GM23338 (cell line): Measurements from ENCODE around the gene UBASH3A.

Experiments
- CREB1 ChIP-seq: fragments of 250-450 bp; sonication (Bioruptor Pico); IDR thresholded peaks from 2 replicates; pipeline ENCODE4 v1.5.0; 2020; ENCODE audit warnings: low read depth, mild to moderate bottlenecking, moderate library complexity
- EZH2 ChIP-seq: fragments of 200-600 bp; sonication (generic); IDR thresholded peaks from one replicate; pipeline ENCODE4 v1.8.0; 2017; ENCODE audit warnings: antibody characterized with exemption, mild to moderate bottlenecking, low read depth; ENCODE audit not compliant: unreplicated experiment
- EZH2phosphoT487 ChIP-seq: fragments of 200-600 bp; sonication (generic); IDR thresholded peaks from one replicate; pipeline ENCODE4 v1.8.1; 2018; ENCODE audit warnings: antibody characterized with exemption; ENCODE audit not compliant: unreplicated experiment
- JUNB ChIP-seq: IDR thresholded peaks from one replicate; pipeline ENCODE4 v1.6.1; 2016; ENCODE audit warnings: antibody characterized with exemption; ENCODE audit not compliant: unreplicated experiment
- POLR2AphosphoS5 ChIP-seq: IDR thresholded peaks from 2 replicates; pipeline ENCODE4 v1.6.1; 2016; ENCODE audit warnings: antibody characterized with exemption, low read depth
- ZNF114 ChIP-seq: fragments of 250-450 bp; sonication (Bioruptor Pico); IDR thresholded peaks from 2 replicates; pipeline ENCODE4 v1.5.0; 2020; ENCODE audit warnings: mild to moderate bottlenecking, moderate library complexity
- ZNF331 ChIP-seq: fragments of 250-450 bp; sonication (Bioruptor Pico); IDR thresholded peaks from 2 replicates; pipeline ENCODE4 v1.5.0; 2020; ENCODE audit warnings: low read depth, mild to moderate bottlenecking, moderate library complexity
- TF ChIP-seq, protein P1 (sequence below): IDR thresholded peaks from one replicate; pipeline ENCODE4 v1.6.1; 2018; ENCODE audit warnings: antibody characterized with exemption; ENCODE audit not compliant: unreplicated experiment
- TF ChIP-seq, protein P2 (sequence below), 2 experiments: fragments of 200-600 bp in 1 of 2; sonication (generic) in 1 of 2; conservative IDR thresholded peaks; 2 replicates each; pipeline versions ENCODE4 v1.5.1 to v1.6.1; 2016 to 2017; ENCODE audit warnings: antibody characterized with exemption in 2 of 2, low read depth in 2 of 2, mild to moderate bottlenecking in 2 of 2, moderate library complexity in 1 of 2
- TF ChIP-seq, protein P3 (sequence below): IDR thresholded peaks from 2 replicates; pipeline ENCODE4 v1.6.1; 2016; ENCODE audit warnings: antibody characterized with exemption

DNA sequence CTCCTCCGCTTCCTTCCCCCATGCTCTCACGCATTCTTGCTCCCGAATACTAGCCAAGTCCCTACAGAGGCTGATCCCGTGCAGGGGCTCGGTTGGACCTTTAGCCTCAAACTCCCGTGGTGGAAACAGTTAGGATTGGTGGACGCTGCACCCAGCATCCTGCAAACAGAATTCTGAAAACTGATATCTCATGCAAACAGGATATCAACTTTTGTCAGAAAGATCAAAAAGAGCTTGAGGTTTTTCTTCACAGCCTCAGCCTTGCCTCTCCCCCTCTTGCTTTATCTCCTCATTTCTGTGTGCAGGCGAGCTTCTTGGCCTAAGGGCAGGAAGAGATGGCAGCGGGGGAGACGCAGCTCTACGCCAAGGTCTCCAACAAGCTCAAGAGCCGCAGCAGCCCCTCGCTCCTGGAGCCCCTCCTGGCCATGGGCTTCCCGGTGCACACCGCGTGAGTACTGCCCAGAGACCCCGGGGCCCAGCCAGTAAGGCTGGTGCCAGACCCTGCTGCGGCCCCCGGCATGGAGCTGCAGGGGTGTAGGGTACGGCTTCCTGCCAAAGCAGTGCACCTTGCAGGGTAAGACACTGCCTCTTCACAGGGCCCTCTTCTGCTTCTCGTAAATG, at the start of gene UBASH3A:
- no peak for TF ChIP-seq POLR2AphosphoS5
- TF ChIP-seq, protein P1, sequence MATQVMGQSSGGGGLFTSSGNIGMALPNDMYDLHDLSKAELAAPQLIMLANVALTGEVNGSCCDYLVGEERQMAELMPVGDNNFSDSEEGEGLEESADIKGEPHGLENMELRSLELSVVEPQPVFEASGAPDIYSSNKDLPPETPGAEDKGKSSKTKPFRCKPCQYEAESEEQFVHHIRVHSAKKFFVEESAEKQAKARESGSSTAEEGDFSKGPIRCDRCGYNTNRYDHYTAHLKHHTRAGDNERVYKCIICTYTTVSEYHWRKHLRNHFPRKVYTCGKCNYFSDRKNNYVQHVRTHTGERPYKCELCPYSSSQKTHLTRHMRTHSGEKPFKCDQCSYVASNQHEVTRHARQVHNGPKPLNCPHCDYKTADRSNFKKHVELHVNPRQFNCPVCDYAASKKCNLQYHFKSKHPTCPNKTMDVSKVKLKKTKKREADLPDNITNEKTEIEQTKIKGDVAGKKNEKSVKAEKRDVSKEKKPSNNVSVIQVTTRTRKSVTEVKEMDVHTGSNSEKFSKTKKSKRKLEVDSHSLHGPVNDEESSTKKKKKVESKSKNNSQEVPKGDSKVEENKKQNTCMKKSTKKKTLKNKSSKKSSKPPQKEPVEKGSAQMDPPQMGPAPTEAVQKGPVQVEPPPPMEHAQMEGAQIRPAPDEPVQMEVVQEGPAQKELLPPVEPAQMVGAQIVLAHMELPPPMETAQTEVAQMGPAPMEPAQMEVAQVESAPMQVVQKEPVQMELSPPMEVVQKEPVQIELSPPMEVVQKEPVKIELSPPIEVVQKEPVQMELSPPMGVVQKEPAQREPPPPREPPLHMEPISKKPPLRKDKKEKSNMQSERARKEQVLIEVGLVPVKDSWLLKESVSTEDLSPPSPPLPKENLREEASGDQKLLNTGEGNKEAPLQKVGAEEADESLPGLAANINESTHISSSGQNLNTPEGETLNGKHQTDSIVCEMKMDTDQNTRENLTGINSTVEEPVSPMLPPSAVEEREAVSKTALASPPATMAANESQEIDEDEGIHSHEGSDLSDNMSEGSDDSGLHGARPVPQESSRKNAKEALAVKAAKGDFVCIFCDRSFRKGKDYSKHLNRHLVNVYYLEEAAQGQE = no peak
- TF ChIP-seq CREB1 (CRISPR knock-in tag) = no peak
- TF ChIP-seq, protein P2, sequence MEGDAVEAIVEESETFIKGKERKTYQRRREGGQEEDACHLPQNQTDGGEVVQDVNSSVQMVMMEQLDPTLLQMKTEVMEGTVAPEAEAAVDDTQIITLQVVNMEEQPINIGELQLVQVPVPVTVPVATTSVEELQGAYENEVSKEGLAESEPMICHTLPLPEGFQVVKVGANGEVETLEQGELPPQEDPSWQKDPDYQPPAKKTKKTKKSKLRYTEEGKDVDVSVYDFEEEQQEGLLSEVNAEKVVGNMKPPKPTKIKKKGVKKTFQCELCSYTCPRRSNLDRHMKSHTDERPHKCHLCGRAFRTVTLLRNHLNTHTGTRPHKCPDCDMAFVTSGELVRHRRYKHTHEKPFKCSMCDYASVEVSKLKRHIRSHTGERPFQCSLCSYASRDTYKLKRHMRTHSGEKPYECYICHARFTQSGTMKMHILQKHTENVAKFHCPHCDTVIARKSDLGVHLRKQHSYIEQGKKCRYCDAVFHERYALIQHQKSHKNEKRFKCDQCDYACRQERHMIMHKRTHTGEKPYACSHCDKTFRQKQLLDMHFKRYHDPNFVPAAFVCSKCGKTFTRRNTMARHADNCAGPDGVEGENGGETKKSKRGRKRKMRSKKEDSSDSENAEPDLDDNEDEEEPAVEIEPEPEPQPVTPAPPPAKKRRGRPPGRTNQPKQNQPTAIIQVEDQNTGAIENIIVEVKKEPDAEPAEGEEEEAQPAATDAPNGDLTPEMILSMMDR (conservative IDR thresholded peaks at IDR 0.05; ENCODE audit: low read depth in 2 of 2) = no peak
- no peak for TF ChIP-seq ZNF331 (CRISPR knock-in tag)
- TF ChIP-seq, protein P3, sequence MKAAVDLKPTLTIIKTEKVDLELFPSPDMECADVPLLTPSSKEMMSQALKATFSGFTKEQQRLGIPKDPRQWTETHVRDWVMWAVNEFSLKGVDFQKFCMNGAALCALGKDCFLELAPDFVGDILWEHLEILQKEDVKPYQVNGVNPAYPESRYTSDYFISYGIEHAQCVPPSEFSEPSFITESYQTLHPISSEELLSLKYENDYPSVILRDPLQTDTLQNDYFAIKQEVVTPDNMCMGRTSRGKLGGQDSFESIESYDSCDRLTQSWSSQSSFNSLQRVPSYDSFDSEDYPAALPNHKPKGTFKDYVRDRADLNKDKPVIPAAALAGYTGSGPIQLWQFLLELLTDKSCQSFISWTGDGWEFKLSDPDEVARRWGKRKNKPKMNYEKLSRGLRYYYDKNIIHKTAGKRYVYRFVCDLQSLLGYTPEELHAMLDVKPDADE = no peak
- TF ChIP-seq JUNB = no peak
- no peak for TF ChIP-seq EZH2phosphoT487
- no peak for TF ChIP-seq EZH2
- TF ChIP-seq ZNF114 (CRISPR knock-in tag) = no peak
